ENCODE results near the gene FHOD3.

FHOD3 gene

DNA sequence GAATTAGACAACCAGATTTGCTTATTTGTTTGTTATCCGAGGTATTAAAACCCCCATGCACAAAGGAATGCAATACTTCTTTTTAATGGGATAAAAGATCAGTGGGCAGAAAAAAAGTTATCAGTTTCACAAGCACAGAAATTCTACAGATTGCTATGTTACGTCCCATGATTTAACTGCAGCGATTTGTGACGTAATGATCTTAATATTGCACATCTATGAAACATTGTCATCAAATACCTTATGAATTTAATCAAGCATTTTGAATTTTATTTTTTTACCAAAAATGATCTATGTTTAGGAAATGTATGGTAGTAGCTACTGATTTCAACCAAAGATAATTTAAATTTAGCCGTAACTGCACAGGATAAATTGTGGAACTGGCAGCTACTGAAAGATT lies 138.9 kb downstream of the FHOD3 start:
- Histone ChIP-seq H3K36me3 (ENCODE audit: insufficient read depth, low read length) (no peaks in the 10 kb centered on the region), H3K9me3 (ENCODE audit: insufficient read depth, low read depth, low read length) (no peaks in the 10 kb centered on the region), H3K4me2 (ENCODE audit: low read depth, low read length, poor library complexity, severe bottlenecking) (no peak overlapping the region), H3F3A (ENCODE audit: low read depth) (no peaks in the 10 kb centered on the region), H3K4me3 (ENCODE audit: low read length, poor library complexity, severe bottlenecking) (no peak overlapping the region), H3K4me1 (ENCODE audit: insufficient read depth, low read length, poor library complexity, severe bottlenecking) (no peaks in the 10 kb centered on the region), H2AFZ (ENCODE audit: low read length) (no peak overlapping the region), H4K20me1 (ENCODE audit: insufficient read depth, low read length, poor library complexity, severe bottlenecking) (no peaks in the 10 kb centered on the region), H3K79me2 (ENCODE audit: insufficient read depth, low read length) (no peaks in the 10 kb centered on the region), H3K27me3 (ENCODE audit: insufficient read depth, low read length, poor library complexity, severe bottlenecking) (no peaks in the 10 kb centered on the region), H3K9me2 (replicated peaks; ENCODE audit: low read depth, low read length) (no peaks in the 10 kb centered on the region), H3K9ac (ENCODE audit: low read depth, low read length, poor library complexity, severe bottlenecking) (no peak overlapping the region)
- TF ChIP-seq EZH2phosphoT487 (IDR thresholded peaks at IDR 0.05; ENCODE audit: borderline replicate concordance), result no peak
- TF ChIP-seq, protein P1, sequence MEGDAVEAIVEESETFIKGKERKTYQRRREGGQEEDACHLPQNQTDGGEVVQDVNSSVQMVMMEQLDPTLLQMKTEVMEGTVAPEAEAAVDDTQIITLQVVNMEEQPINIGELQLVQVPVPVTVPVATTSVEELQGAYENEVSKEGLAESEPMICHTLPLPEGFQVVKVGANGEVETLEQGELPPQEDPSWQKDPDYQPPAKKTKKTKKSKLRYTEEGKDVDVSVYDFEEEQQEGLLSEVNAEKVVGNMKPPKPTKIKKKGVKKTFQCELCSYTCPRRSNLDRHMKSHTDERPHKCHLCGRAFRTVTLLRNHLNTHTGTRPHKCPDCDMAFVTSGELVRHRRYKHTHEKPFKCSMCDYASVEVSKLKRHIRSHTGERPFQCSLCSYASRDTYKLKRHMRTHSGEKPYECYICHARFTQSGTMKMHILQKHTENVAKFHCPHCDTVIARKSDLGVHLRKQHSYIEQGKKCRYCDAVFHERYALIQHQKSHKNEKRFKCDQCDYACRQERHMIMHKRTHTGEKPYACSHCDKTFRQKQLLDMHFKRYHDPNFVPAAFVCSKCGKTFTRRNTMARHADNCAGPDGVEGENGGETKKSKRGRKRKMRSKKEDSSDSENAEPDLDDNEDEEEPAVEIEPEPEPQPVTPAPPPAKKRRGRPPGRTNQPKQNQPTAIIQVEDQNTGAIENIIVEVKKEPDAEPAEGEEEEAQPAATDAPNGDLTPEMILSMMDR (conservative IDR thresholded peaks at IDR 0.05; ENCODE audit: low read length), result no peak

DNA sequence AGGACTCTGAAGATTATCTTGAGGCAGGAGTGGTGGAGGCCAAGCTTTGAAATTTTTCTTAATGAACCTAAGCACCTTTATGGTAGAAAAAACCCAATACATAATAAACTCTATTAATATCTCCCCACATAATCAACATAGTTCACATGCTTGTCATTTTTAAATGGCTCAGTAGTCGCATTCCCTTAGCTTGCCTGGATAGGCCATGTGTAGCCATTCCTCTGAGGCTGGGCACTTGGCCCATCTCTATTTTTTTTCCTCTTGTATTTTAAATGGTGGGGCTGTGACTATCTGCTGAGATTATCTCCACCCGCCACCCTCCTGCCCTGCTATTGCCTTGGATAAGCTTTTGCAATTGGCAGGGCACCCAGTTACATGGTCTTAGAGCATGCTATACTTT lies 143.1 kb downstream of the FHOD3 start:
- TF ChIP-seq EZH2phosphoT487 (IDR thresholded peaks at IDR 0.05; ENCODE audit: borderline replicate concordance), result no peak
- TF ChIP-seq, protein P1 (conservative IDR thresholded peaks at IDR 0.05; ENCODE audit: low read length), result no peak
- Histone ChIP-seq H2AFZ (ENCODE audit: low read length) (no peak overlapping the region), H3K9me3 (ENCODE audit: insufficient read depth, low read depth, low read length) (no peaks in the 10 kb centered on the region), H3K9ac (ENCODE audit: low read depth, low read length, poor library complexity, severe bottlenecking) (no peak overlapping the region), H3K9me2 (replicated peaks; ENCODE audit: low read depth, low read length) (no peaks in the 10 kb centered on the region), H3K4me3 (ENCODE audit: low read length, poor library complexity, severe bottlenecking) (no peak overlapping the region), H3K36me3 (ENCODE audit: insufficient read depth, low read length) (no peaks in the 10 kb centered on the region), H3K79me2 (ENCODE audit: insufficient read depth, low read length) (no peaks in the 10 kb centered on the region), H3K4me1 (ENCODE audit: insufficient read depth, low read length, poor library complexity, severe bottlenecking) (no peaks in the 10 kb centered on the region), H3F3A (ENCODE audit: low read depth) (no peaks in the 10 kb centered on the region), H3K27me3 (ENCODE audit: insufficient read depth, low read length, poor library complexity, severe bottlenecking) (no peaks in the 10 kb centered on the region), H4K20me1 (ENCODE audit: insufficient read depth, low read length, poor library complexity, severe bottlenecking) (no peaks in the 10 kb centered on the region), H3K4me2 (ENCODE audit: low read depth, low read length, poor library complexity, severe bottlenecking) (no peak overlapping the region)

DNA sequence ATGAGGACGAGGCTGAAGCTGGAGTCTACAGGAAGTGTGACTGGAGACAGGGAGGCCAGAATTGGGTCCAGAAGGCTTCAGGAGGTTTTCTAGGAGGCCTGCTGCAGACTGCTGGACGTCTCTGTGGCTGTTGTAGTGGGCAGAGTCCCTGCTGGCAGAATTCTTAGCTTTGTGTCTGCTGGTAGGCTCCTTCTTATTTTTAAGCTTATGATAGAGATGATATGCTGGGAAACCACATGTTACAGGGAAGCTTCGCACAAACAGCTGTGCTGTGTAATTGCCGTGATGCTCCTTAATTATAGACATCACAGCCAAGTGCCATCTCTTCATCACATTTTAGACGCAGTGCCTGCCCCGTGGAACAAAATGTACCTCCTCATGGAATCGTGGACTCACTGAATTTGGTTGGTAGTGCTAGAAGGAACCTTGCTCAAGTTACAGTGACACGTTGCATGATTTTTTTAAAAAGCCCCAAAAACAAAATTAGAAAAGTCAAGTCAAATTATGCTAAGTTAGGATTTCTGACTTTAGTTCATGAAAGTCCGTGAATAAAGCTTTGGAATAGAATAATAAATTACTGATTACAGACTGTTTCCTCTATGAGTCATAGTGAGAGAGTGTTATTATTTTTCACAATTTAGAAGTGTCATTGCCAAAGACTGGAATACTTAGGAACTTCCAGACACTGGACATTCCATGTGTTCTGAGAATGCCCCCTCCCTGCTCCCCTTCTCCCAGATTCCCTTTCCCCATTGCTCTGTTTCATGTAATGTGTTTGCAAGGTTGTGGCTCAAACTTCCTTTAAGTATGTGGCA lies 144.1 kb downstream of the FHOD3 start:
- Histone ChIP-seq H3F3A (ENCODE audit: low read depth) (no peaks in the 10 kb centered on the region), H3K9ac (ENCODE audit: low read depth, low read length, poor library complexity, severe bottlenecking) (no peak overlapping the region), H3K4me1 (ENCODE audit: insufficient read depth, low read length, poor library complexity, severe bottlenecking) (no peaks in the 10 kb centered on the region), H2AFZ (ENCODE audit: low read length) (no peak overlapping the region), H3K36me3 (ENCODE audit: insufficient read depth, low read length) (no peaks in the 10 kb centered on the region), H4K20me1 (ENCODE audit: insufficient read depth, low read length, poor library complexity, severe bottlenecking) (no peaks in the 10 kb centered on the region), H3K4me2 (ENCODE audit: low read depth, low read length, poor library complexity, severe bottlenecking) (no peak overlapping the region), H3K4me3 (ENCODE audit: low read length, poor library complexity, severe bottlenecking) (no peak overlapping the region), H3K27me3 (ENCODE audit: insufficient read depth, low read length, poor library complexity, severe bottlenecking) (no peaks in the 10 kb centered on the region), H3K79me2 (ENCODE audit: insufficient read depth, low read length) (no peaks in the 10 kb centered on the region), H3K9me3 (ENCODE audit: insufficient read depth, low read depth, low read length) (no peaks in the 10 kb centered on the region), H3K9me2 (replicated peaks; ENCODE audit: low read depth, low read length) (no peaks in the 10 kb centered on the region)
- TF ChIP-seq, protein P1 (conservative IDR thresholded peaks at IDR 0.05; ENCODE audit: low read length), result no peak
- TF ChIP-seq EZH2phosphoT487 (IDR thresholded peaks at IDR 0.05; ENCODE audit: borderline replicate concordance), result no peak
